ENCODE data around the gene MBD6. TPM values are rescaled to one million over a fixed set of nuclear protein-coding genes. Genes with fewer than 3 reads are reported as not detected.

MBD6 gene
- polyA plus RNA-seq, 2 donors: 14.7 to 35.0 TPM

- Histone ChIP-seq H3K27ac (ENCODE audit: low read depth in 2 of 2, low read length in 1 of 2) (no peak overlapping the region), H3K27me3 (ENCODE audit: control insufficient read depth in 1 of 2, insufficient read depth in 2 of 2, low read length in 2 of 2) (no peaks in the 10 kb centered on the region), H3K4me3 (ENCODE audit: low read depth in 1 of 2, low read length in 2 of 2) (no peak overlapping the region), H3K36me3 (ENCODE audit: control insufficient read depth in 2 of 2, insufficient read depth in 2 of 2, low read length in 1 of 2) (peaks cover 30 to 40% of the 10 kb centered on the region in 2 donors), H3K4me1 (ENCODE audit: control insufficient read depth in 2 of 2, insufficient read depth in 2 of 2, low read length in 1 of 2) (no peaks in the 10 kb centered on the region), H3K9me3 (ENCODE audit: control insufficient read depth in 2 of 2, insufficient read depth in 1 of 2, low read depth in 1 of 2, low read length in 1 of 2) (no peaks in the 10 kb centered on the region)
- WGBS, 2 donors: 90 to 93% methylated on average over 5 of the region's 5 CpGs
Observed at GRCh38 chr12:57534250-57534649, 11.6 kb downstream of the MBD6 start.

GRCh38 chr12:57534991-57535543 lies 12.4 kb downstream of the MBD6 start:
- Histone ChIP-seq H3K36me3 (ENCODE audit: control insufficient read depth in 2 of 2, insufficient read depth in 2 of 2, low read length in 1 of 2) (peaks cover 27 to 41% of the 10 kb centered on the region in 2 donors), H3K4me1 (ENCODE audit: control insufficient read depth in 2 of 2, insufficient read depth in 2 of 2, low read length in 1 of 2) (no peaks in the 10 kb centered on the region), H3K4me3 (ENCODE audit: low read depth in 1 of 2, low read length in 2 of 2) (no peak overlapping the region), H3K9me3 (ENCODE audit: control insufficient read depth in 2 of 2, insufficient read depth in 1 of 2, low read depth in 1 of 2, low read length in 1 of 2) (no peaks in the 10 kb centered on the region), H3K27ac (ENCODE audit: low read depth in 2 of 2, low read length in 1 of 2) (no peak overlapping the region), H3K27me3 (ENCODE audit: control insufficient read depth in 1 of 2, insufficient read depth in 2 of 2, low read length in 2 of 2) (no peaks in the 10 kb centered on the region)
- 91 to 95% methylated on average over 3 of the region's 3 CpGs for WGBS, 2 donors

GRCh38 chr12:57535764-57536596 lies 13.4 kb downstream of the MBD6 start:
- 74 to 78% methylated on average over 6 of the region's 6 CpGs for WGBS, 2 donors
- Histone ChIP-seq H3K4me1 (ENCODE audit: control insufficient read depth in 2 of 2, insufficient read depth in 2 of 2, low read length in 1 of 2) (no peaks in the 10 kb centered on the region), H3K27ac (ENCODE audit: low read depth in 2 of 2, low read length in 1 of 2) (no peak overlapping the region), H3K36me3 (ENCODE audit: control insufficient read depth in 2 of 2, insufficient read depth in 2 of 2, low read length in 1 of 2) (peaks cover 20 to 35% of the 10 kb centered on the region in 2 donors), H3K4me3 (ENCODE audit: low read depth in 1 of 2, low read length in 2 of 2) (no peak overlapping the region), H3K27me3 (ENCODE audit: control insufficient read depth in 1 of 2, insufficient read depth in 2 of 2, low read length in 2 of 2) (no peaks in the 10 kb centered on the region), H3K9me3 (ENCODE audit: control insufficient read depth in 2 of 2, insufficient read depth in 1 of 2, low read depth in 1 of 2, low read length in 1 of 2) (no peaks in the 10 kb centered on the region)

- no peaks in the 10 kb centered on the region for H3K4me1 ChIP-seq (ENCODE audit: control insufficient read depth in 2 of 2, insufficient read depth in 2 of 2, low read length in 1 of 2)
- peaks cover 20 to 41% of the 10 kb centered on the region in 2 donors for H3K36me3 ChIP-seq (ENCODE audit: control insufficient read depth in 2 of 2, insufficient read depth in 2 of 2, low read length in 1 of 2)
- WGBS, 2 donors: 89 to 96% methylated on average over 1 of the region's 1 CpG
- H3K4me3 ChIP-seq (ENCODE audit: low read depth in 1 of 2, low read length in 2 of 2): no peak overlapping the region
- no peaks in the 10 kb centered on the region for H3K27me3 ChIP-seq (ENCODE audit: control insufficient read depth in 1 of 2, insufficient read depth in 2 of 2, low read length in 2 of 2)
- H3K27ac ChIP-seq (ENCODE audit: low read depth in 2 of 2, low read length in 1 of 2): no peak overlapping the region
- H3K9me3 ChIP-seq (ENCODE audit: control insufficient read depth in 2 of 2, insufficient read depth in 1 of 2, low read depth in 1 of 2, low read length in 1 of 2): no peaks in the 10 kb centered on the region
Observed at GRCh38 chr12:57536597-57536942, 13.9 kb downstream of the MBD6 start.

- H3K9me3 ChIP-seq (ENCODE audit: control insufficient read depth in 2 of 2, insufficient read depth in 1 of 2, low read depth in 1 of 2, low read length in 1 of 2): no peaks in the 10 kb centered on the region
- WGBS, 2 donors: 75 to 90% methylated on average over 5 of the region's 5 CpGs
- H3K4me3 ChIP-seq (ENCODE audit: low read depth in 1 of 2, low read length in 2 of 2): no peak overlapping the region
- no peak overlapping the region for H3K27ac ChIP-seq (ENCODE audit: low read depth in 2 of 2, low read length in 1 of 2)
- H3K36me3 ChIP-seq (ENCODE audit: control insufficient read depth in 2 of 2, insufficient read depth in 2 of 2, low read length in 1 of 2): peaks cover 8 to 24% of the 10 kb centered on the region in 2 donors
- no peaks in the 10 kb centered on the region for H3K4me1 ChIP-seq (ENCODE audit: control insufficient read depth in 2 of 2, insufficient read depth in 2 of 2, low read length in 1 of 2)
- H3K27me3 ChIP-seq (ENCODE audit: control insufficient read depth in 1 of 2, insufficient read depth in 2 of 2, low read length in 2 of 2): no peaks in the 10 kb centered on the region
Observed at GRCh38 chr12:57539134-57539768, 16.6 kb downstream of the MBD6 start.

GRCh38 chr12:57541001-57541400 lies 18.4 kb downstream of the MBD6 start:
- H3K27ac ChIP-seq (ENCODE audit: low read depth in 2 of 2, low read length in 1 of 2): no peak overlapping the region
- peaks cover 4 to 5% of the 10 kb centered on the region in 2 donors for H3K4me1 ChIP-seq (ENCODE audit: control insufficient read depth in 2 of 2, insufficient read depth in 2 of 2, low read length in 1 of 2)
- H3K4me3 ChIP-seq (ENCODE audit: low read depth in 1 of 2, low read length in 2 of 2): no peak overlapping the region
- H3K9me3 ChIP-seq (ENCODE audit: control insufficient read depth in 2 of 2, insufficient read depth in 1 of 2, low read depth in 1 of 2, low read length in 1 of 2): no peaks in the 10 kb centered on the region
- WGBS, 2 donors: 45 to 48% methylated on average over 2 of the region's 2 CpGs
- peaks cover 6 to 15% of the 10 kb centered on the region in 2 donors for H3K36me3 ChIP-seq (ENCODE audit: control insufficient read depth in 2 of 2, insufficient read depth in 2 of 2, low read length in 1 of 2)
- no peaks in the 10 kb centered on the region for H3K27me3 ChIP-seq (ENCODE audit: control insufficient read depth in 1 of 2, insufficient read depth in 2 of 2, low read length in 2 of 2)

GRCh38 chr12:57541717-57542116 lies 19.1 kb downstream of the MBD6 start:
- H3K9me3 ChIP-seq (ENCODE audit: control insufficient read depth in 2 of 2, insufficient read depth in 1 of 2, low read depth in 1 of 2, low read length in 1 of 2): no peaks in the 10 kb centered on the region
- H3K4me3 ChIP-seq (ENCODE audit: low read depth in 1 of 2, low read length in 2 of 2): no peak overlapping the region
- H3K27ac ChIP-seq (ENCODE audit: low read depth in 2 of 2, low read length in 1 of 2): no peak overlapping the region
- H3K27me3 ChIP-seq (ENCODE audit: control insufficient read depth in 1 of 2, insufficient read depth in 2 of 2, low read length in 2 of 2): no peaks in the 10 kb centered on the region
- peaks cover 6 to 15% of the 10 kb centered on the region in 2 donors for H3K36me3 ChIP-seq (ENCODE audit: control insufficient read depth in 2 of 2, insufficient read depth in 2 of 2, low read length in 1 of 2)
- peaks cover 5% of the 10 kb centered on the region in 2 donors for H3K4me1 ChIP-seq (ENCODE audit: control insufficient read depth in 2 of 2, insufficient read depth in 2 of 2, low read length in 1 of 2)
- 79 to 82% methylated on average over 2 of the region's 2 CpGs for WGBS, 2 donors

GRCh38 chr12:57543581-57543980 lies 21.0 kb downstream of the MBD6 start:
- H3K4me1 ChIP-seq (ENCODE audit: control insufficient read depth in 2 of 2, insufficient read depth in 2 of 2, low read length in 1 of 2): peaks cover 5% of the 10 kb centered on the region in 2 donors
- no peaks in the 10 kb centered on the region for H3K9me3 ChIP-seq (ENCODE audit: control insufficient read depth in 2 of 2, insufficient read depth in 1 of 2, low read depth in 1 of 2, low read length in 1 of 2)
- WGBS, 2 donors: 85 to 88% methylated on average over 2 of the region's 2 CpGs
- no peak overlapping the region for H3K27ac ChIP-seq (ENCODE audit: low read depth in 2 of 2, low read length in 1 of 2)
- no peaks in the 10 kb centered on the region for H3K27me3 ChIP-seq (ENCODE audit: control insufficient read depth in 1 of 2, insufficient read depth in 2 of 2, low read length in 2 of 2)
- H3K36me3 ChIP-seq (ENCODE audit: control insufficient read depth in 2 of 2, insufficient read depth in 2 of 2, low read length in 1 of 2): peaks cover 2 to 12% of the 10 kb centered on the region in 2 donors
- H3K4me3 ChIP-seq (ENCODE audit: low read depth in 1 of 2, low read length in 2 of 2): no peak overlapping the region

GRCh38 chr12:57545809-57546437 lies 23.3 kb downstream of the MBD6 start:
- H3K4me3 ChIP-seq (ENCODE audit: low read depth in 1 of 2, low read length in 2 of 2): peak overlapping the region; percentile 75 to 81
- H3K27me3 ChIP-seq (ENCODE audit: control insufficient read depth in 1 of 2, insufficient read depth in 2 of 2, low read length in 2 of 2): no peaks in the 10 kb centered on the region
- H3K36me3 ChIP-seq (ENCODE audit: control insufficient read depth in 2 of 2, insufficient read depth in 2 of 2, low read length in 1 of 2): peaks cover 2 to 7% of the 10 kb centered on the region in 2 donors
- H3K9me3 ChIP-seq (ENCODE audit: control insufficient read depth in 2 of 2, insufficient read depth in 1 of 2, low read depth in 1 of 2, low read length in 1 of 2): no peaks in the 10 kb centered on the region
- peaks cover 7 to 8% of the 10 kb centered on the region in 2 donors for H3K4me1 ChIP-seq (ENCODE audit: control insufficient read depth in 2 of 2, insufficient read depth in 2 of 2, low read length in 1 of 2)
- 51 to 58% methylated on average over 15 of the region's 15 CpGs for WGBS, 2 donors
- peak overlapping the region; percentile 84 to 91 for H3K27ac ChIP-seq (ENCODE audit: low read depth in 2 of 2, low read length in 1 of 2)
